ENCODE measurements around the gene MEST.

GRCh38 chr7:130543487-130544010 lies 51.7 kb downstream of the MEST start:
- TF ChIP-seq POLR2A (IDR thresholded peaks at IDR 0.05) (no peak), CTCF (IDR thresholded peaks at IDR 0.05) (no peak)

Data from body of pancreas (tissue), 4 donors.